PC-9 (cell line): ENCODE measurements around the gene SOX5. TPM values are rescaled to one million over a fixed set of nuclear protein-coding genes. Genes with fewer than 3 reads are reported as not detected.
"Not testable (repeated sequence)": the region's sequence is repeated elsewhere in the genome, so short reads cannot be mapped to it uniquely, and the experiment has no call there.

Experiments used
- BruUV-seq: library from RNA; stranded (reverse); fragments of 400-500 nt; replicated peaks from 2 replicates; lab custom pipeline; 2021; lab: Mats Ljungman, UMichigan
- CTCF ChIA-PET: fragments of 300-600 bp; sonication (Branson Sonifier 250); formaldehyde crosslinking; loops from one replicate; lab custom pipeline; 2022; ENCODE audit warnings: antibody characterized with exemption; lab: Charles Lee
- POLR2A ChIA-PET: fragments of 300-600 bp; sonication (Branson Sonifier 250); formaldehyde crosslinking; loops from one replicate; lab custom pipeline; 2022; ENCODE audit warnings: antibody characterized with exemption; ENCODE audit not compliant: unreplicated experiment; lab: Charles Lee
- DNase-seq, 2 experiments: peaks; one replicate each; pipeline versions ENCODE4 v3.0.0 to v3.0.0-alpha.2; 2015 to 2022; ENCODE audit warnings: mixed read lengths in 1 of 2
- H2AFZ ChIP-seq: fragments of 200-600 bp; sonication (generic); 2 replicates; pipeline ENCODE4 v1.8.1; 2017; ENCODE audit warnings: antibody characterized with exemption
- H3F3A ChIP-seq: fragments of 200-600 bp; sonication (generic); 2 replicates; pipeline ENCODE4 v1.8.1; 2017; ENCODE audit warnings: antibody characterized with exemption, mild to moderate bottlenecking, low read depth; ENCODE audit not compliant: insufficient read depth
- H3K27ac ChIP-seq: fragments of 200-600 bp; sonication (generic); 2 replicates; pipeline ENCODE4 v1.6.1; 2016; ENCODE audit warnings: mixed run types
- H3K27me3 ChIP-seq: fragments of 200-600 bp; sonication (generic); 2 replicates; pipeline ENCODE4 v1.6.1; 2016; ENCODE audit warnings: low read depth, mixed run types; ENCODE audit not compliant: insufficient read depth
- H3K36me3 ChIP-seq: fragments of 200-600 bp; sonication (generic); 2 replicates; pipeline ENCODE4 v1.6.1; 2016; ENCODE audit warnings: low read depth, mixed run types
- H3K4me1 ChIP-seq: fragments of 200-600 bp; sonication (generic); replicated peaks from 2 replicates; pipeline ENCODE4 v1.6.1; 2016; ENCODE audit warnings: mixed run types; ENCODE audit not compliant: insufficient read depth
- H3K4me2 ChIP-seq: fragments of 200-600 bp; sonication (generic); 2 replicates; pipeline ENCODE4 v1.6.1; 2017; ENCODE audit warnings: mixed run types
- H3K4me3 ChIP-seq: fragments of 200-600 bp; sonication (generic); 2 replicates; pipeline ENCODE4 v1.6.1; 2016; ENCODE audit warnings: mixed run types
- H3K79me2 ChIP-seq: fragments of 200-600 bp; sonication (generic); 2 replicates; pipeline ENCODE4 v1.6.1; 2017; ENCODE audit warnings: low read depth, mixed run types
- H3K9me2 ChIP-seq: fragments of 200-600 bp; sonication (generic); 2 replicates; pipeline ENCODE4 v1.8.1; 2017; ENCODE audit warnings: mild to moderate bottlenecking; ENCODE audit not compliant: insufficient read depth
- H3K9me3 ChIP-seq: fragments of 200-600 bp; sonication (generic); 2 replicates; pipeline ENCODE4 v1.8.1; 2016; ENCODE audit warnings: low read depth; ENCODE audit not compliant: insufficient read depth
- H4K20me1 ChIP-seq: fragments of 200-600 bp; sonication (generic); 2 replicates; pipeline ENCODE4 v1.8.1; 2017; ENCODE audit not compliant: insufficient read depth
- CTCF ChIP-seq: fragments of 200-600 bp; sonication (generic); conservative IDR thresholded peaks from 2 replicates; pipeline ENCODE4 v1.6.1; 2017; ENCODE audit warnings: mixed run types, antibody characterized with exemption, mild to moderate bottlenecking, moderate library complexity
- EZH2 ChIP-seq: fragments of 200-600 bp; sonication (generic); IDR thresholded peaks from 2 replicates; pipeline ENCODE4 v1.8.0; 2017; ENCODE audit warnings: antibody characterized with exemption, low read depth
- intact Hi-C: fragments of 100-400 bp; cut with micrococcal nuclease; formaldehyde crosslinking; loops from one replicate; pipeline ENCODE4 v1.10.0; 2022; ENCODE audit not compliant: unreplicated experiment
- total RNA-seq: library from RNA; stranded (reverse); gene quantifications from 2 replicates; pipeline ENCODE4 v1.2.3, GENCODE V29; 2021

Gene SOX5
- total RNA-seq, 1 experiment from 2014 or later, result not detected

GRCh38 chr12:23824358-23824757, 125.1 kb downstream of the SOX5 start:
- Histone ChIP-seq H3K27me3 (peaks cover 10% of the 10 kb centered on the region; the same call in 1 of the 2 replicates), H3K27ac (no peak overlapping the region), H3K4me3 (no peak overlapping the region), H3F3A (no peaks in the 10 kb centered on the region), H3K9me3 (no peaks in the 10 kb centered on the region), H3K4me1 (no peaks in the 10 kb centered on the region), H3K4me2 (no peak overlapping the region), H2AFZ (no peak overlapping the region), H3K9me2 (no peaks in the 10 kb centered on the region), H3K36me3 (no peaks in the 10 kb centered on the region), H3K79me2 (no peaks in the 10 kb centered on the region), H4K20me1 (no peaks in the 10 kb centered on the region)
- ChIA-PET CTCF (no interaction called here), POLR2A (no interaction called here)
- intact Hi-C loops, result no loop called here
- no peak for TF ChIP-seq CTCF
- no peak for TF ChIP-seq EZH2
- no TSS peak for BruUV-seq
- no peak for DNase-seq

- H3K9me2 ChIP-seq, H3K79me2 ChIP-seq, H4K20me1 ChIP-seq, H3K4me2 ChIP-seq, H2AFZ ChIP-seq, H3K9me3 ChIP-seq, H3K27me3 ChIP-seq, H3K4me1 ChIP-seq, POLR2A ChIA-PET, H3F3A ChIP-seq, BruUV-seq, intact Hi-C loops, H3K4me3 ChIP-seq, H3K36me3 ChIP-seq, DNase-seq, CTCF ChIA-PET, H3K27ac ChIP-seq: not testable (repeated sequence)
Measured at GRCh38 chr12:23822883-23823282, 126.6 kb downstream of the SOX5 start.

- H3K4me2 ChIP-seq, result no peak overlapping the region
Measured at GRCh38 chr12:23817345-23817744, 132.1 kb downstream of the SOX5 start.

More at GRCh38 chr12:23817345-23817744, 132.1 kb downstream of the SOX5 start:
- H3K4me3 ChIP-seq, result no peak overlapping the region
- no peak overlapping the region for H3K27ac ChIP-seq
- POLR2A ChIA-PET, result no interaction called here
- H3K4me1 ChIP-seq, result no peaks in the 10 kb centered on the region
- H3K27me3 ChIP-seq, result 0 out of 2 replicates have a peak, but pooled peaks cover 5% of the 10 kb centered on the region
- no TSS peak for BruUV-seq
- H4K20me1 ChIP-seq, result no peaks in the 10 kb centered on the region; the same call in 1 of the 2 replicates
- TF ChIP-seq EZH2 (no peak), CTCF (no peak)
- intact Hi-C loops, result no loop called here
- H3K9me3 ChIP-seq, result no peaks in the 10 kb centered on the region
- H3K36me3 ChIP-seq, result no peaks in the 10 kb centered on the region
- CTCF ChIA-PET, result no interaction called here
- H3K79me2 ChIP-seq, result no peaks in the 10 kb centered on the region
- no peak overlapping the region for H2AFZ ChIP-seq
- no peak for DNase-seq
- H3F3A ChIP-seq, result no peaks in the 10 kb centered on the region
- H3K9me2 ChIP-seq, result no peaks in the 10 kb centered on the region
